ENCODE measurements around the gene LDAH. TPM values are rescaled to one million over a fixed set of nuclear protein-coding genes. Genes with fewer than 3 reads are reported as not detected.

Gene LDAH
- total and polyA plus RNA-seq, 2 donors (not counting 1 experiment from before 2014, with no cell fraction given) = 9.0 to 31.3 TPM

DNA sequence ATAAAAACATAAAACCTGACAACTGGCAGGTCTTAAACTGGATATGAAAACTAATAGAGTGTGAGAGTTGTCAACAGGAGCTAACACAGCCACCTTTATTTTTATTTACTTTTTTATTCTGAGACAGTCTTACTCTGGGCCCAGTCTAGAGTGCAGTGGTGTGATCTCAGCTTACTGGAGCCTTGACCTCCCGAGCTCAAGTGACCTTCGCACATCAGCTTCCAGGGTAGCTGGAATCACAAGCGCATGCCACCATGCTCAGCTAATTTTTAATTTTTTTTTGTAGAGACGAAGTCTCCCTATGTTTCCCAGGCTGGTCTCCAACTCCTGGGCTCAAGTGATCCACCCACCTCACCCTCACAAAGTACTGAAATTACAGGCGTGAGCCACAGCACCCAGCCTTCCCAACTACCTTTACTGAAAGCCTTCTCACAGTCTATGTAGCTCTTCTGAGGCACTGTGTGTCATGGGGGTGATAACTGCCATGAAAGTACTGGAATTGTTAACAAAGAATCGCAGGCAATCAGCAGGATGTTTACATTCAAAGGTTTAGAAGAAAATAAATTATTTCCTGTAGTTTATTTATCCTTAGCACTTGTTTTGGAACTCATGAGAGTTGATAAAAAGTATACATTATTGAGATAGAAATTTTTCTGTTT is 131.7 kb downstream of the LDAH start:
- no peak overlapping the region for H2AFZ ChIP-seq (ENCODE audit: insufficient read depth, low read depth, low read length, poor library complexity, severe bottlenecking)
- no peaks in the 10 kb centered on the region for H3K27me3 Mint-ChIP-seq
- no peaks in the 10 kb centered on the region for H4K20me1 ChIP-seq (ENCODE audit: control insufficient read depth, insufficient read depth, low read length, poor library complexity, severe bottlenecking)
- peaks cover 0 to 16% of the 10 kb centered on the region in 2 donors for H3K4me1 ChIP-seq (ENCODE audit: control insufficient read depth in 2 of 2, insufficient read depth in 2 of 2, low read length in 2 of 2)
- H3K4me1 Mint-ChIP-seq = peaks cover 10% of the 10 kb centered on the region
- H3K9me3 ChIP-seq (ENCODE audit: control extremely low read depth in 1 of 3, control insufficient read depth in 2 of 3, insufficient read depth in 1 of 3, low read length in 2 of 3) = peaks cover 0 to 5% (median 0%) of the 10 kb centered on the region in 3 donors
- POLR2A ChIA-PET = no interaction called here
- DNase-seq (no peak), ATAC-seq (ENCODE audit: low read depth) (no peak)
- intact Hi-C loops (cut with micrococcal nuclease) = no loop called here
- TF ChIP-seq, protein P1, sequence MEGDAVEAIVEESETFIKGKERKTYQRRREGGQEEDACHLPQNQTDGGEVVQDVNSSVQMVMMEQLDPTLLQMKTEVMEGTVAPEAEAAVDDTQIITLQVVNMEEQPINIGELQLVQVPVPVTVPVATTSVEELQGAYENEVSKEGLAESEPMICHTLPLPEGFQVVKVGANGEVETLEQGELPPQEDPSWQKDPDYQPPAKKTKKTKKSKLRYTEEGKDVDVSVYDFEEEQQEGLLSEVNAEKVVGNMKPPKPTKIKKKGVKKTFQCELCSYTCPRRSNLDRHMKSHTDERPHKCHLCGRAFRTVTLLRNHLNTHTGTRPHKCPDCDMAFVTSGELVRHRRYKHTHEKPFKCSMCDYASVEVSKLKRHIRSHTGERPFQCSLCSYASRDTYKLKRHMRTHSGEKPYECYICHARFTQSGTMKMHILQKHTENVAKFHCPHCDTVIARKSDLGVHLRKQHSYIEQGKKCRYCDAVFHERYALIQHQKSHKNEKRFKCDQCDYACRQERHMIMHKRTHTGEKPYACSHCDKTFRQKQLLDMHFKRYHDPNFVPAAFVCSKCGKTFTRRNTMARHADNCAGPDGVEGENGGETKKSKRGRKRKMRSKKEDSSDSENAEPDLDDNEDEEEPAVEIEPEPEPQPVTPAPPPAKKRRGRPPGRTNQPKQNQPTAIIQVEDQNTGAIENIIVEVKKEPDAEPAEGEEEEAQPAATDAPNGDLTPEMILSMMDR (IDR thresholded peaks at IDR 0.05) = no peak
- no peak for TF ChIP-seq EZH2 (IDR thresholded peaks at IDR 0.05; ENCODE audit: borderline replicate concordance, insufficient read depth, low read depth, low read length, poor library complexity, severe bottlenecking)
- H3K27ac Mint-ChIP-seq = no peak overlapping the region
- H3K36me3 ChIP-seq (replicated peaks in 1 of 2; ENCODE audit: control extremely low read depth in 1 of 2, control insufficient read depth in 1 of 2, extremely low read depth in 1 of 2, insufficient read depth in 2 of 2, low read length in 1 of 2) = peaks cover 5 to 31% of the 10 kb centered on the region in 2 experiments
- H3K4me2 ChIP-seq (replicated peaks; ENCODE audit: low read depth, low read length, poor library complexity, severe bottlenecking) = no peak overlapping the region
- H3K79me2 ChIP-seq (ENCODE audit: control insufficient read depth, insufficient read depth, low read length) = no peaks in the 10 kb centered on the region
- H3K27me3 ChIP-seq (replicated peaks in 1 of 4; ENCODE audit: control extremely low read depth in 1 of 4, control insufficient read depth in 3 of 4, insufficient read depth in 4 of 4, low read length in 3 of 4) = no peaks in the 10 kb centered on the region
- no peak overlapping the region for H3K4me3 Mint-ChIP-seq
- no peak overlapping the region for H3K27ac ChIP-seq (ENCODE audit: low read length in 2 of 2)
- no peaks in the 10 kb centered on the region for H3K9me3 Mint-ChIP-seq (ENCODE audit: insufficient read depth)
- CTCF ChIA-PET = interaction anchor here (1.1 kb wide), 1 partner anchor 57 kb away, joined by 3 read pairs; no protein-coding TSS in a partner anchor
- H3K4me3 ChIP-seq (ENCODE audit: control extremely low read depth in 1 of 5, extremely low read depth in 1 of 5, insufficient read depth in 1 of 5, low read depth in 2 of 5, low read length in 4 of 5) = no peak overlapping the region
- WGBS (ENCODE audit: insufficient coverage) = 100% methylated on average over 4 of the region's 6 CpGs
- H3K9ac ChIP-seq (ENCODE audit: low read length) = no peak overlapping the region

DNA sequence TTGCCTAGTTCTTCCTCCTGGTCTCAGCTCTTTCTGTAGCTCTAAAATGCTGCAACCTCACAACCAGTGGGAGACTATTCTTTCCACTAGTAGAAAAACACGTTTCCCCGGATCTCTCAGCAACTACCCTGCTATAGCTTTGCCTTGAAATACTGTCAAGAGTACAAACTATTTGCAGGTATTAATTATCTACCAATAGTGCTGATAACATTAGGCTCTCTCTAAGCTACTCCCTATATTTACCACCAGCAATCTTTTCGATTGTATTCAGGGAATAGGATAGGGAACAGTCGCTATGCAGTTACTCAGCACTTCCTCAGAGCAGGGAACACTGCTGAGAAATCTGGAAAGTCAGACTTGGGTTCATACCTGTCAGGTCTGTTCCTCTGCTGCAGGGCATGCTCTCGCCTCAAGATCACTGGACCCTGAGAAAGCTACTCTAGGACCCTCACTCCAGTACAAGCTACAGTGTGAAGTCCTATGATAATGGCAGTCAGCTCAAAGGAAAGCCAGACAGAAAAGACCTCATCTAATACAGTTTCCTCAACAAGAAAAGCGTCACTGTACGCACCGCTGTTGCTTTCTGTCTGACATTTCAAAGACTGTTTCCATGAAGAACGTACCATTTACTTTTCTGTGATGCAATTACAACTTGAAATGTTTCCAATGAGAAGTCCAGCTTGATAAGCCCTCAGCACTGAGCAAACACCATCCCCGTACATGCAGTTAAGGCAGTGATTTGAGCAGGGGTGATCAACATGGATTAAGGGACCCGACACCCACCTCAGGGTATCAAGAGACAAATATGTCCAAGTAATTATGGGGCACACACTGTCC is 133.3 kb downstream of the LDAH start:
- Mint-ChIP-seq H3K4me3 (no peak overlapping the region), H3K27me3 (no peaks in the 10 kb centered on the region), H3K9me3 (ENCODE audit: insufficient read depth) (no peaks in the 10 kb centered on the region), H3K27ac (no peak overlapping the region), H3K4me1 (no peaks in the 10 kb centered on the region)
- Histone ChIP-seq H3K36me3 (replicated peaks in 1 of 2; ENCODE audit: control extremely low read depth in 1 of 2, control insufficient read depth in 1 of 2, extremely low read depth in 1 of 2, insufficient read depth in 2 of 2, low read length in 1 of 2) (peaks cover 2 to 41% of the 10 kb centered on the region in 2 experiments), H3K4me2 (replicated peaks; ENCODE audit: low read depth, low read length, poor library complexity, severe bottlenecking) (no peak overlapping the region), H3K27ac (ENCODE audit: low read length in 2 of 2) (no peak overlapping the region), H3K4me3 (ENCODE audit: control extremely low read depth in 1 of 5, extremely low read depth in 1 of 5, insufficient read depth in 1 of 5, low read depth in 2 of 5, low read length in 4 of 5) (no peak overlapping the region), H4K20me1 (ENCODE audit: control insufficient read depth, insufficient read depth, low read length, poor library complexity, severe bottlenecking) (no peaks in the 10 kb centered on the region), H3K9ac (ENCODE audit: low read length) (no peak overlapping the region), H3K79me2 (ENCODE audit: control insufficient read depth, insufficient read depth, low read length) (no peaks in the 10 kb centered on the region), H3K4me1 (ENCODE audit: control insufficient read depth in 2 of 2, insufficient read depth in 2 of 2, low read length in 2 of 2) (peaks cover 0 to under 1% of the 10 kb centered on the region in 2 donors), H3K27me3 (replicated peaks in 1 of 4; ENCODE audit: control extremely low read depth in 1 of 4, control insufficient read depth in 3 of 4, insufficient read depth in 4 of 4, low read length in 3 of 4) (no peaks in the 10 kb centered on the region), H2AFZ (ENCODE audit: insufficient read depth, low read depth, low read length, poor library complexity, severe bottlenecking) (no peak overlapping the region), H3K9me3 (ENCODE audit: control extremely low read depth in 1 of 3, control insufficient read depth in 2 of 3, insufficient read depth in 1 of 3, low read length in 2 of 3) (peaks cover 0 to 5% (median 0%) of the 10 kb centered on the region in 3 donors)
- DNase-seq = no peak
- ChIA-PET POLR2A (no interaction called here), CTCF (no interaction called here)
- WGBS (ENCODE audit: insufficient coverage) = 90% methylated on average over 11 of the region's 11 CpGs
- no peak for ATAC-seq (ENCODE audit: low read depth)
- TF ChIP-seq, protein P1 (IDR thresholded peaks at IDR 0.05) = no peak
- no peak for TF ChIP-seq EZH2 (IDR thresholded peaks at IDR 0.05; ENCODE audit: borderline replicate concordance, insufficient read depth, low read depth, low read length, poor library complexity, severe bottlenecking)
- intact Hi-C loops (cut with micrococcal nuclease) = no loop called here
